Measurements from ENCODE around the gene TXNL4B. TPM values are rescaled to one million over a fixed set of nuclear protein-coding genes. Genes with fewer than 3 reads are reported as not detected.

TXNL4B gene
- total RNA-seq: 4.9 and 6.4 TPM in 2 replicates

- peak; percentile 99 for DNase-seq (ENCODE audit: low read depth in 2 of 2)
These were observed at the start of gene TXNL4B, which contains the start of gene DHX38 for GRCh38 chr16:72093448-72094265. Gene TXNL4B (minus strand): TSS chr16:72093620. CDS start chr16:72090749, 2,871 bp downstream. Gene DHX38 (plus strand): TSS chr16:72093847. CDS start chr16:72096158, 2,311 bp downstream.

GRCh38 chr16:72142476-72142875 lies 49.1 kb upstream of the TXNL4B start:
- DNase-seq (ENCODE audit: low read depth in 2 of 2): no peak

- no peak for DNase-seq (ENCODE audit: low read depth in 2 of 2)
These were observed 46.5 kb upstream of the TXNL4B start for GRCh38 chr16:72139908-72140307.

- no peak for DNase-seq (ENCODE audit: low read depth in 2 of 2)
These were observed 44.7 kb upstream of the TXNL4B start for GRCh38 chr16:72138064-72138572.

GRCh38 chr16:72137380-72138063 lies 44.1 kb upstream of the TXNL4B start:
- DNase-seq (ENCODE audit: low read depth in 2 of 2): no peak

- no peak for DNase-seq (ENCODE audit: low read depth in 2 of 2)
These were observed 41.1 kb upstream of the TXNL4B start for GRCh38 chr16:72134507-72134906.

GRCh38 chr16:72132726-72133125 lies 39.3 kb upstream of the TXNL4B start:
- DNase-seq (ENCODE audit: low read depth in 2 of 2): no peak

GRCh38 chr16:72131036-72131435 lies 37.6 kb upstream of the TXNL4B start:
- DNase-seq (ENCODE audit: low read depth in 2 of 2): no peak

GRCh38 chr16:72129976-72130656 lies 36.7 kb upstream of the TXNL4B start:
- DNase-seq (ENCODE audit: low read depth in 2 of 2): no peak

- no peak for DNase-seq (ENCODE audit: low read depth in 2 of 2)
These were observed 35.3 kb upstream of the TXNL4B start for GRCh38 chr16:72128701-72129100.

- DNase-seq (ENCODE audit: low read depth in 2 of 2): peak; percentile 45 to 60
These were observed 33.0 kb upstream of the TXNL4B start for GRCh38 chr16:72126429-72126765.

- no peak for DNase-seq (ENCODE audit: low read depth in 2 of 2)
These were observed 32.4 kb upstream of the TXNL4B start for GRCh38 chr16:72125635-72126428.

- peak; percentile 35 to 72 for DNase-seq (ENCODE audit: low read depth in 2 of 2)
These were observed 31.6 kb upstream of the TXNL4B start for GRCh38 chr16:72124761-72125634.

GRCh38 chr16:72124148-72124547 lies 30.7 kb upstream of the TXNL4B start:
- DNase-seq (ENCODE audit: low read depth in 2 of 2): no peak

- no peak for DNase-seq (ENCODE audit: low read depth in 2 of 2)
These were observed 30.0 kb upstream of the TXNL4B start for GRCh38 chr16:72123426-72123825.

- DNase-seq (ENCODE audit: low read depth in 2 of 2): no peak
These were observed 29.5 kb upstream of the TXNL4B start for GRCh38 chr16:72122916-72123315.

- DNase-seq (ENCODE audit: low read depth in 2 of 2): no peak
These were observed 28.9 kb upstream of the TXNL4B start for GRCh38 chr16:72122308-72122707.

GRCh38 chr16:72120026-72120425 lies 26.6 kb upstream of the TXNL4B start:
- no peak for DNase-seq (ENCODE audit: low read depth in 2 of 2)

GRCh38 chr16:72113616-72113945 lies 20.2 kb upstream of the TXNL4B start:
- DNase-seq (ENCODE audit: low read depth in 2 of 2): no peak

GRCh38 chr16:72112906-72113615 lies 19.6 kb upstream of the TXNL4B start:
- DNase-seq (ENCODE audit: low read depth in 2 of 2): no peak

All from dermis microvascular lymphatic vessel endothelial cell (primary cell).